GM12874 (cell line): ENCODE data around the gene CRELD2.

Experiments used
- CTCF ChIP-seq: IDR thresholded peaks from 2 replicates; pipeline ENCODE4 v1.5.1; 2011; ENCODE audit warnings: low read depth, mild to moderate bottlenecking, control low read depth, low read length, moderate library complexity; ENCODE audit not compliant: insufficient read depth

The CRELD2 gene

GRCh38 chr22:49969751-49970527, 51.5 kb downstream of the CRELD2 start:
- TF ChIP-seq CTCF = no peak

- TF ChIP-seq CTCF = no peak
These were observed 52.2 kb downstream of the CRELD2 start for GRCh38 chr22:49970528-49971231.

GRCh38 chr22:49971232-49972162, 53.1 kb downstream of the CRELD2 start:
- no peak for TF ChIP-seq CTCF

- TF ChIP-seq CTCF = no peak
These were observed 54.0 kb downstream of the CRELD2 start for GRCh38 chr22:49972163-49973017.

- no peak for TF ChIP-seq CTCF
These were observed 54.9 kb downstream of the CRELD2 start for GRCh38 chr22:49973018-49973961.
